Activated T-cell treated with anti-CD3 and anti-CD28 coated beads, Interleukin-2, amount 50 U/mL, for 1 hour (primary cell): Measurements from ENCODE around the gene SLC24A3.

Source experiments
- DNase-seq: peaks from one replicate; pipeline ENCODE4 v3.0.0-alpha.2; 2020

The SLC24A3 gene

GRCh38 chr20:19347943-19348456, 135.6 kb downstream of the SLC24A3 start:
- no peak for DNase-seq

- DNase-seq, result no peak
Measured at GRCh38 chr20:19348582-19348981, 136.1 kb downstream of the SLC24A3 start.

GRCh38 chr20:19349879-19350278, 137.4 kb downstream of the SLC24A3 start:
- DNase-seq, result no peak

- DNase-seq, result no peak
Measured at GRCh38 chr20:19351542-19351941, 139.1 kb downstream of the SLC24A3 start.

GRCh38 chr20:19354950-19355349, 142.5 kb downstream of the SLC24A3 start:
- DNase-seq, result no peak

GRCh38 chr20:19361790-19362189, 149.3 kb downstream of the SLC24A3 start:
- no peak for DNase-seq

- DNase-seq, result no peak
Measured at GRCh38 chr20:19363476-19363875, 151.0 kb downstream of the SLC24A3 start.

- no peak for DNase-seq
Measured at GRCh38 chr20:19367591-19367990, 155.1 kb downstream of the SLC24A3 start.

- DNase-seq, result no peak
Measured at GRCh38 chr20:19368351-19368750, 155.9 kb downstream of the SLC24A3 start.

- DNase-seq, result no peak
Measured at GRCh38 chr20:19370076-19371075, 157.9 kb downstream of the SLC24A3 start.

GRCh38 chr20:19371112-19371511, 158.7 kb downstream of the SLC24A3 start:
- no peak for DNase-seq

GRCh38 chr20:19374216-19374615, 161.8 kb downstream of the SLC24A3 start:
- no peak for DNase-seq

GRCh38 chr20:19375395-19375794, 163.0 kb downstream of the SLC24A3 start:
- no peak for DNase-seq

- no peak for DNase-seq
Measured at GRCh38 chr20:19375801-19376200, 163.4 kb downstream of the SLC24A3 start.

- no peak for DNase-seq
Measured at GRCh38 chr20:19376451-19377229, 164.2 kb downstream of the SLC24A3 start.

- no peak for DNase-seq
Measured at GRCh38 chr20:19378058-19378457, 165.6 kb downstream of the SLC24A3 start.

- DNase-seq, result no peak
Measured at GRCh38 chr20:19380211-19380610, 167.8 kb downstream of the SLC24A3 start.

- no peak for DNase-seq
Measured at GRCh38 chr20:19381947-19382346, 169.5 kb downstream of the SLC24A3 start.

- no peak for DNase-seq
Measured at GRCh38 chr20:19382386-19383340, 170.2 kb downstream of the SLC24A3 start.

GRCh38 chr20:19384940-19385339, 172.5 kb downstream of the SLC24A3 start:
- no peak for DNase-seq

GRCh38 chr20:19387251-19387650, 174.8 kb downstream of the SLC24A3 start:
- no peak for DNase-seq
